K562 (cell line): ENCODE results near the gene ERP29. TPM values are rescaled to one million over a fixed set of nuclear protein-coding genes. Genes with fewer than 3 reads are reported as not detected.

Experiments
- ATAC-seq: fragments of 200-7000 bp; cut with Tn5 transposase; 3 replicates; pipeline ENCODE4 v1.9.1; 2020; ENCODE audit warnings: moderate library complexity
- BruUV-seq: library from RNA; stranded (reverse); fragments of 400-500 nt; replicated peaks from 2 replicates; lab custom pipeline; 2021; lab: Mats Ljungman, UMichigan
- CTCF ChIA-PET: fragments of 300-600 bp; formaldehyde crosslinking; extraction: SDS; loops from one replicate; lab custom pipeline; 2021; ENCODE audit warnings: low intra/inter-chr PET ratio; lab: Yijun Ruan, JAX
- POLR2A ChIA-PET: fragments of 300-600, 350-650 bp; sonication (Branson Sonifier 250); formaldehyde crosslinking; extraction: SDS; loops from one replicate; lab custom pipeline; 2021; ENCODE audit warnings: antibody characterized with exemption, inconsistent platforms; lab: Yijun Ruan, JAX
- DNase-seq, 4 experiments: peaks; one replicate each; pipeline versions ENCODE4 v3.0.0 to v3.0.0-alpha.2; 2011 to 2018; ENCODE audit warnings: low spot score in 3 of 4, mixed read lengths in 3 of 4; ENCODE audit errors: extremely low read depth in 1 of 4
- FAIRE-seq: peaks from 2 replicates; lab custom pipeline; 2011; peaks lifted over from hg19 to GRCh38; lab: Jason Lieb, UNC
- H2AFZ ChIP-seq: 2 replicates; pipeline ENCODE4 v1.6.0; 2011; ENCODE audit warnings: low read depth, low read length, control low read depth, inconsistent platforms
- H3K27ac ChIP-seq: fragments of 200-600 bp; 3 replicates; pipeline ENCODE4 v1.8.0; 2011; ENCODE audit warnings: low read depth, mild to moderate bottlenecking, control low read depth, inconsistent platforms, low read length, moderate library complexity, mixed read lengths; ENCODE audit errors: extremely low read depth
- H3K27me3 ChIP-seq, 2 experiments: fragments of 300-600 bp in 1 of 2; 2 replicates in 1 of 2; 3 replicates in 1 of 2; pipeline versions ENCODE4 v1.6.0 to v1.8.0; 2011; ENCODE audit warnings: inconsistent platforms in 2 of 2, low read length in 2 of 2, mild to moderate bottlenecking in 1 of 2, mixed read lengths in 1 of 2, moderate library complexity in 1 of 2; ENCODE audit not compliant: control insufficient read depth in 2 of 2, insufficient read depth in 2 of 2
- H3K36me3 ChIP-seq: fragments of 300-600 bp; 3 replicates; pipeline ENCODE4 v1.8.0; 2011; ENCODE audit warnings: mild to moderate bottlenecking, low read length, inconsistent platforms; ENCODE audit not compliant: control insufficient read depth, insufficient read depth
- H3K4me1 ChIP-seq, 2 experiments: fragments of 200-600 bp in 1 of 2; replicated peaks in 1 of 2; 2 replicates in 1 of 2; 3 replicates in 1 of 2; pipeline versions ENCODE4 v1.5.1 to v1.8.0; 2011; ENCODE audit warnings: inconsistent platforms in 2 of 2, low read length in 2 of 2, mild to moderate bottlenecking in 1 of 2, mixed read lengths in 1 of 2, moderate library complexity in 1 of 2; ENCODE audit not compliant: control insufficient read depth in 2 of 2, insufficient read depth in 2 of 2
- H3K4me2 ChIP-seq: 2 replicates; pipeline ENCODE4 v1.6.1; 2011; ENCODE audit warnings: low read length, control low read depth, inconsistent platforms, mixed read lengths; ENCODE audit not compliant: insufficient read depth
- H3K4me3 ChIP-seq: fragments of 200-600 bp; sonication (generic), shearing (Covaris generic); 2 replicates; pipeline ENCODE4 v1.5.1; 2016; ENCODE audit warnings: control low read depth, inconsistent platforms
- H3K79me2 ChIP-seq: fragments of 200-600 bp; 3 replicates; pipeline ENCODE4 v1.8.0; 2011; ENCODE audit warnings: low read length, inconsistent platforms; ENCODE audit not compliant: control insufficient read depth, insufficient read depth
- H3K9ac ChIP-seq, 2 experiments: 2 replicates each; pipeline versions ENCODE4 v1.6.0 to v1.6.1; 2011; ENCODE audit warnings: low read depth in 2 of 2, low read length in 2 of 2, control low read depth in 1 of 2, inconsistent platforms in 1 of 2, mild to moderate bottlenecking in 1 of 2, mixed read lengths in 1 of 2; ENCODE audit not compliant: insufficient read depth in 1 of 2
- H3K9me1 ChIP-seq: one replicate; pipeline ENCODE4 v1.6.0; 2011; ENCODE audit warnings: inconsistent platforms, mild to moderate bottlenecking, low read length, moderate library complexity; ENCODE audit not compliant: control insufficient read depth, insufficient read depth
- H3K9me3 ChIP-seq: replicated peaks from 2 replicates; pipeline ENCODE4 v1.5.1; 2011; ENCODE audit warnings: low read depth, low read length, inconsistent platforms; ENCODE audit not compliant: control insufficient read depth, insufficient read depth
- H4K20me1 ChIP-seq: replicated peaks from 2 replicates; pipeline ENCODE4 v1.6.1; 2011; ENCODE audit warnings: low read length, inconsistent platforms, mixed read lengths; ENCODE audit not compliant: control insufficient read depth, insufficient read depth
- DNMT1 ChIP-seq: fragments of 450-650 bp; IDR thresholded peaks from 2 replicates; pipeline ENCODE4 v1.6.1; 2016; ENCODE audit warnings: antibody characterized with exemption, mild to moderate bottlenecking
- NCOA6 ChIP-seq: fragments of 450-650 bp; IDR thresholded peaks from 2 replicates; pipeline ENCODE4 v1.6.1; 2017; ENCODE audit warnings: mild to moderate bottlenecking
- POLR2A ChIP-seq: fragments of 450-650 bp; conservative IDR thresholded peaks from 2 replicates; pipeline ENCODE4 v1.6.1; 2016
- ZNF324 ChIP-seq: fragments of 250-450 bp; sonication (Bioruptor Pico); IDR thresholded peaks from 2 replicates; pipeline ENCODE4 v1.4.0; 2020; ENCODE audit warnings: mild to moderate bottlenecking
- WGBS: fragments of 100-300 bp; shearing (Covaris generic); methylation state at CpG from one replicate; pipeline ENCODE4 v1.1.6; 2016; ENCODE audit warnings: low coverage, mixed read lengths; ENCODE audit not compliant: insufficient coverage; ENCODE audit errors: missing lambda C conversion rate; 5-methylcytosine and 5-hydroxymethylcytosine counted together
- in situ Hi-C: fragments of 300-500 bp; cut with MboI; formaldehyde crosslinking; loops from 4 replicates; pipeline ENCODE4 v1.15.0; 2018; ENCODE audit warnings: inconsistent platforms, mixed read lengths
- intact Hi-C: fragments of 100-400 bp; cut with micrococcal nuclease; formaldehyde crosslinking; loops from 2 replicates; pipeline ENCODE4 v1.14.2; 2022
- polyA plus RNA-seq, 8 experiments: library from polyadenylated mRNA; depleted of rRNA in 4 of 8; stranded (reverse) in 5 of 8; unstranded in 3 of 8; fragments of >200 nt; fragmentation: Nextera tagmentation in 2 of 8; fragmentation: Illumina TruSeq in 1 of 8; extraction: Ambion mirVana in 2 of 8; extraction: Trizol in 1 of 8; gene quantifications; 2 replicates each; pipeline versions ENCODE4 v1.2.1 to v1.2.3, GENCODE V29; 2011 to 2014; ENCODE audit warnings: inconsistent platforms in 1 of 8, missing spikeins in 1 of 8
- total RNA-seq, 7 experiments: library from RNA; depleted of rRNA in 6 of 7; stranded (reverse); fragments of >200 nt in 6 of 7; fragmentation: Illumina TruSeq in 2 of 7; extraction: Trizol in 2 of 7; gene quantifications; 2 replicates each; pipeline versions ENCODE4 v1.2.1 to v1.2.3, GENCODE V29; 2011 to 2021; ENCODE audit warnings: low replicate concordance in 1 of 7
- TF ChIP-seq, protein P1 (sequence below): conservative IDR thresholded peaks from 2 replicates; pipeline ENCODE4 v1.6.1; 2011; ENCODE audit warnings: low read depth, mild to moderate bottlenecking, low read length; ENCODE audit not compliant: control insufficient read depth

ERP29 gene
- total and polyA plus RNA-seq, 9 of the 15 experiments (the other 6 are each of a cell fraction or from before 2014, with no cell fraction given), result 42.4 to 146 (median 111) TPM

GRCh38 chr12:112035219-112035785 lies 22.1 kb downstream of the ERP29 start:
- Histone ChIP-seq H3K9ac (no peak overlapping the region), H3K9me3 (no peaks in the 10 kb centered on the region)
- in situ Hi-C loops, result no loop called here
- no peak for DNase-seq
- no peak for TF ChIP-seq DNMT1
- no peak for TF ChIP-seq ZNF324
- no peak for TF ChIP-seq NCOA6
- TF ChIP-seq, protein P1, sequence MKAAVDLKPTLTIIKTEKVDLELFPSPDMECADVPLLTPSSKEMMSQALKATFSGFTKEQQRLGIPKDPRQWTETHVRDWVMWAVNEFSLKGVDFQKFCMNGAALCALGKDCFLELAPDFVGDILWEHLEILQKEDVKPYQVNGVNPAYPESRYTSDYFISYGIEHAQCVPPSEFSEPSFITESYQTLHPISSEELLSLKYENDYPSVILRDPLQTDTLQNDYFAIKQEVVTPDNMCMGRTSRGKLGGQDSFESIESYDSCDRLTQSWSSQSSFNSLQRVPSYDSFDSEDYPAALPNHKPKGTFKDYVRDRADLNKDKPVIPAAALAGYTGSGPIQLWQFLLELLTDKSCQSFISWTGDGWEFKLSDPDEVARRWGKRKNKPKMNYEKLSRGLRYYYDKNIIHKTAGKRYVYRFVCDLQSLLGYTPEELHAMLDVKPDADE, result no peak
- 0 out of 2 replicates have a peak, but pooled peaks have one; percentile 34 for TF ChIP-seq POLR2A
- TF ChIP-seq, all 486 proteins: peak for 1
- no peak for ATAC-seq
- no peaks in the 10 kb centered on the region for H4K20me1 ChIP-seq
- no peak overlapping the region for H2AFZ ChIP-seq
- WGBS, result 84% methylated on average over 4 of the region's 4 CpGs
- CTCF ChIA-PET, result no interaction called here
- no peak overlapping the region for H3K4me3 ChIP-seq
- POLR2A ChIA-PET, result interaction anchor here (0.6 kb wide), 2 partner anchors 9 to 108 kb away, joined by 3 read pairs; no protein-coding TSS in a partner anchor
- H3K79me2 ChIP-seq, result no peaks in the 10 kb centered on the region
- no peaks in the 10 kb centered on the region for H3K4me1 ChIP-seq
- intact Hi-C loops, result no loop called here
- no peak for FAIRE-seq
- no peaks in the 10 kb centered on the region for H3K27me3 ChIP-seq
- no peaks in the 10 kb centered on the region for H3K9me1 ChIP-seq
- no TSS peak for BruUV-seq
- no peak overlapping the region for H3K27ac ChIP-seq
- H3K4me2 ChIP-seq, result no peak overlapping the region
- peaks cover 94% of the 10 kb centered on the region for H3K36me3 ChIP-seq
